ENCODE data around the gene RBM33.

DNA sequence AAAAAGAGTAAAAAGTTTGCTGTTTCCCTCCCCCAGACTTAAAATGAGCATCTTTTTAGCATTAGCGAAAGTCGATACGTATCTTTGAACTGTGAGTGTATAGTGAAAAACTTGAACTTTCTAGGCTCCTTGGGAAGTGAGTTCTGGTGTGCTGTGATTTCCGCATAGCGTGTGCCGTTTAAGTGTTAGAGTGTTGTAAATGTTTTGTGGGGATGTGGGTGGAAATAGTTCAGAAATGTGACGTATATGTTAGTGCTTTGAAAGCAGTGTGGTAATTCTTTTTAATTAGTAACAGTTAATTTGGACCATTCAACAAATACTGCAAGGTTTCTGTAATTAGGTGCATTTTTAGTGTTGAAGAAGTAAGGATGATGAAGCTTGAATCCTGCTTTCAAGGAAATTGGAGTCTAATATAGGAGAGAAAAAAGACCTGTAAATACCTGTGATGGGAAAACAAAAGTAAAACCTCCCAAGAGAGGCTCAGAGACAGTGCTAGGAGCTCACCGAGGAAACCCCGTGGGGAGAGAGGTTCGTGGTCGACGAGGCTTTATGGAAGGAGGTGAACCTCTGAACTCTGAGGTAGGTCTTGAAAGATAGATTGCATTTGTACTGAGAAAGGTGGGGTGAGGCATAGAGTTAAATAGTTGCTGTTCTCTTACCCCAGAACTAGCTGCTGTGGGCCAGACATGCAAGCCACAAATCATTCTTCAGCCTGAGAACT is 40.8 kb downstream of the RBM33 start:
- TF ChIP-seq POLR2AphosphoS5 (IDR thresholded peaks at IDR 0.05; ENCODE audit: borderline replicate concordance, low read depth, low read length) (no peak), EZH2 (IDR thresholded peaks at IDR 0.05) (no peak)
